ENCODE data around the gene C4orf50.

DNA sequence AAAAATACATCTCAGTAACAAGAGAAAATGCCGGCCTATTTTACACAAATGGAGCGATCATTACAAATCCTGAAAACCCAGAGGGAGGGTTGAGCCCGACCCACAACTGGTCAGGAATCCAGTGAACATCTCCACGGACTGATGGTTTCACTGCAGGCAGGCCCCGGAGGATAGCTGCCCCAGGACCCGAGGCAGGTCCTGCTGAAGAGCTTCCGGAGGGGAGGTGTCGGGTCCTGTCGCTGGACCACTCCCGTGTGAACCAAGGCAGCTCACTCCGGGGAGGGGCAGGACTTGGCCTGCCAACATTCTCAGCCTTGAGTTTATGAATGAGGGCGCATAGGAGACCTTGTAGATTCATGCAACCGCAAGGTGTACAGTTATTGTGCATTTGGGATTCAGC lies 120.6 kb downstream of the C4orf50 start:
- TF ChIP-seq KDM2A (CRISPR knock-in tag; IDR thresholded peaks at IDR 0.05; ENCODE audit: borderline replicate concordance, low read depth) (no peak), EZH2 (conservative IDR thresholded peaks at IDR 0.05; ENCODE audit: low read depth, low read length) (no peak), ZNF446 (CRISPR knock-in tag; IDR thresholded peaks at IDR 0.05) (no peak), KMT2B (CRISPR knock-in tag; IDR thresholded peaks at IDR 0.05) (no peak), SIN3A (IDR thresholded peaks at IDR 0.05; ENCODE audit: borderline replicate concordance, low read depth, low read length) (no peak), POLR2A (IDR thresholded peaks at IDR 0.05; ENCODE audit: insufficient read depth in 1 of 2, low read depth in 2 of 2, low read length in 2 of 2) (no peak), EP300 (IDR thresholded peaks at IDR 0.05; ENCODE audit: low read depth in 2 of 2, low read length in 2 of 2) (no peak), EP300 (CRISPR knock-in tag; IDR thresholded peaks at IDR 0.05; ENCODE audit: borderline replicate concordance) (no peak)
- TF ChIP-seq, protein P1, sequence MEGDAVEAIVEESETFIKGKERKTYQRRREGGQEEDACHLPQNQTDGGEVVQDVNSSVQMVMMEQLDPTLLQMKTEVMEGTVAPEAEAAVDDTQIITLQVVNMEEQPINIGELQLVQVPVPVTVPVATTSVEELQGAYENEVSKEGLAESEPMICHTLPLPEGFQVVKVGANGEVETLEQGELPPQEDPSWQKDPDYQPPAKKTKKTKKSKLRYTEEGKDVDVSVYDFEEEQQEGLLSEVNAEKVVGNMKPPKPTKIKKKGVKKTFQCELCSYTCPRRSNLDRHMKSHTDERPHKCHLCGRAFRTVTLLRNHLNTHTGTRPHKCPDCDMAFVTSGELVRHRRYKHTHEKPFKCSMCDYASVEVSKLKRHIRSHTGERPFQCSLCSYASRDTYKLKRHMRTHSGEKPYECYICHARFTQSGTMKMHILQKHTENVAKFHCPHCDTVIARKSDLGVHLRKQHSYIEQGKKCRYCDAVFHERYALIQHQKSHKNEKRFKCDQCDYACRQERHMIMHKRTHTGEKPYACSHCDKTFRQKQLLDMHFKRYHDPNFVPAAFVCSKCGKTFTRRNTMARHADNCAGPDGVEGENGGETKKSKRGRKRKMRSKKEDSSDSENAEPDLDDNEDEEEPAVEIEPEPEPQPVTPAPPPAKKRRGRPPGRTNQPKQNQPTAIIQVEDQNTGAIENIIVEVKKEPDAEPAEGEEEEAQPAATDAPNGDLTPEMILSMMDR (CRISPR knock-in tag; IDR thresholded peaks at IDR 0.05): no peak
- TF ChIP-seq, protein P2, sequence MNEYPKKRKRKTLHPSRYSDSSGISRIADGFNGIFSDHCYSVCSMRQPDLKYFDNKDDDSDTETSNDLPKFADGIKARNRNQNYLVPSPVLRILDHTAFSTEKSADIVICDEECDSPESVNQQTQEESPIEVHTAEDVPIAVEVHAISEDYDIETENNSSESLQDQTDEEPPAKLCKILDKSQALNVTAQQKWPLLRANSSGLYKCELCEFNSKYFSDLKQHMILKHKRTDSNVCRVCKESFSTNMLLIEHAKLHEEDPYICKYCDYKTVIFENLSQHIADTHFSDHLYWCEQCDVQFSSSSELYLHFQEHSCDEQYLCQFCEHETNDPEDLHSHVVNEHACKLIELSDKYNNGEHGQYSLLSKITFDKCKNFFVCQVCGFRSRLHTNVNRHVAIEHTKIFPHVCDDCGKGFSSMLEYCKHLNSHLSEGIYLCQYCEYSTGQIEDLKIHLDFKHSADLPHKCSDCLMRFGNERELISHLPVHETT (CRISPR knock-in tag; conservative IDR thresholded peaks at IDR 0.05): no peak

Measured in HepG2 (cell line).